Measurements from ENCODE around the gene HLA-E.
"Not testable (repeated sequence)": the region's sequence is repeated elsewhere in the genome, so short reads cannot be mapped to it uniquely, and the experiment has no call there.

The HLA-E gene

DNA sequence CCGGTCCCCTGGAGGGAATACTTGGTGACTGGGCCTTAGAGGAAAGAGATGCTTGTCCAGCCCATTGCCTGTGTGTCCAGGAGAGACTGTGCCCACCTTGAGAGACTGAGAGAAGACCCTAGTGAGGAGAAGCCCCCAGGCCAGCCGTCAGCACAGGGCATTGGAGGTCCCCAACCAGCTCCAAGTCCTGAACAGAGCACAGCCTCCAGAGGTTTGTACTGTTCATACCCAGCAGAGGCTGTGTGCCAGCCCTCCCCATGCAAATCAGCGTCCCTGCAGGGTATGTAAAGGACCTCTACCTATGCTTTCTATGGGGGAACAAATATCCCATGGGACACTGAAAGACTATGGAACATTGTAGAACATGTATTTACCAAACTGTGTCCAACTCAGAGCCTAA, 8.4 kb downstream of the HLA-E start:
- no peak for DNase-seq (ENCODE audit: low read depth)
- no peak overlapping the region for H3K4me3 ChIP-seq (ENCODE audit: control insufficient read depth, low read depth, low read length)
- TF ChIP-seq, protein P1, sequence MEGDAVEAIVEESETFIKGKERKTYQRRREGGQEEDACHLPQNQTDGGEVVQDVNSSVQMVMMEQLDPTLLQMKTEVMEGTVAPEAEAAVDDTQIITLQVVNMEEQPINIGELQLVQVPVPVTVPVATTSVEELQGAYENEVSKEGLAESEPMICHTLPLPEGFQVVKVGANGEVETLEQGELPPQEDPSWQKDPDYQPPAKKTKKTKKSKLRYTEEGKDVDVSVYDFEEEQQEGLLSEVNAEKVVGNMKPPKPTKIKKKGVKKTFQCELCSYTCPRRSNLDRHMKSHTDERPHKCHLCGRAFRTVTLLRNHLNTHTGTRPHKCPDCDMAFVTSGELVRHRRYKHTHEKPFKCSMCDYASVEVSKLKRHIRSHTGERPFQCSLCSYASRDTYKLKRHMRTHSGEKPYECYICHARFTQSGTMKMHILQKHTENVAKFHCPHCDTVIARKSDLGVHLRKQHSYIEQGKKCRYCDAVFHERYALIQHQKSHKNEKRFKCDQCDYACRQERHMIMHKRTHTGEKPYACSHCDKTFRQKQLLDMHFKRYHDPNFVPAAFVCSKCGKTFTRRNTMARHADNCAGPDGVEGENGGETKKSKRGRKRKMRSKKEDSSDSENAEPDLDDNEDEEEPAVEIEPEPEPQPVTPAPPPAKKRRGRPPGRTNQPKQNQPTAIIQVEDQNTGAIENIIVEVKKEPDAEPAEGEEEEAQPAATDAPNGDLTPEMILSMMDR (IDR thresholded peaks at IDR 0.05; ENCODE audit: control insufficient read depth, insufficient read depth, low read depth, low read length, missing control alignments) = no peak

DNA sequence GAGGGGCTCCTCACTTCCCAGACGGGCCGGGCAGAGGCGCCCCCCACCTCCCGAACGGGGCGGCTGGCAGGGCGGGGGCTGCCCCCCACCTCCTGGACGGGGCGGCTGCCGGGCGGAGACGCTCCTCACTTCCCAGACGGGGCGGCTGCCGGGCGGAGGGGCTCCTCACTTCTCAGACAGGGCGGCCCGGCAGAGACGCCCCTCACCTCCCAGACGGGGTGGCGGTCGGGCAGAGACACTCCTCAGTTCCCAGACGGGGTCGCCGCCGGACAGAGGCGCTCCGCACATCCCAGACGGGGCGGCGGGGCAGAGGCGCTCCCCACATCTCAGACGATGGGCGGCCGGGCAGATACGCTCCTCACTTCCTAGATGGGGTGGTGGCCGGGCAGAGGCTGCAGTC, 9.4 kb downstream of the HLA-E start:
- H3K4me3 ChIP-seq (ENCODE audit: control insufficient read depth, low read depth, low read length); DNase-seq (ENCODE audit: low read depth): not testable (repeated sequence)

DNA sequence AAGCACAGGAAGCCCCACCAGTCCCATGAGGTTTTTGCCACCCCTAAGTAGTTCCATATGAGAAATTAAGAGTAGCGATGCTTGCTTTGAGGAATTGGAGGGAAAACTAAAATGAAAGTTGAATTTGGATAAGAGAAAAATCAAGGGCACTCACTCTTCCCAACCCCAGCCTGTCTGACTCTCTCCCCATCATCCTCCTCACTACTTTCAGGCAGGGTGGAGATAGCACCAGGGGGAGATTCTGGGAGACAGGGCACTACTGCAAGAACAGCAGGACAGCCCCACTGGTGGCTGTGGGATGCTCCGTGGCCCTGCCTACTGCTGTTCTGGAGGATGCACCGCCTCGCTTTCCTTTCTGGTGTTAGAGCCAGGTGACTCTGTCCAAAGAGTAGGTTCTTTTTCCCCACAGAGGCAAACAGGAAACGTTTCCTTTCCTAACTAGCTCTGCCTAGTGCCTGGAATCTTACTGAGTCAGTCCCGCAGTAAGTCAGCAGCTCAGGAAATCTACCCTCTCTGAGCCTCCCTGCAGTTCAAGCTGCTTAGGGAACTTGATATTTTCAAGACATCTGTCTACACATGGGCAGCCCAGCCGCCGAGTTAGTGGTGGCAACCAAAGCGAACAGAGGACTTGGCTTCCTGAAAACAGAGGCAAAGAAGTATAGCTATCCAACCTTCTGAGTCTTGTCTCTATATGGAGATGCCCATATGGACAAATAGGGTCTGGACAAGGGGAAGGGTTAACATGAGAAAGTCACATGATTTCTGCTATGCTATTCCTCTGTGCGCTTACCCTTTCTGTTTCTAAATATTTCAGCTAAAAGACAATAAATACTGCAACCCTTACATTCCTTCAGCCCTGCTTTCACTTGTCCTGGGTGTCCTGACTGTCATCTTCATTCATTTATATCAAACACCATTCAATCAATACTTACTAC, 11.4 kb downstream of the HLA-E start:
- no peak overlapping the region for H3K4me3 ChIP-seq (ENCODE audit: control insufficient read depth, low read depth, low read length)
- TF ChIP-seq, protein P1 (IDR thresholded peaks at IDR 0.05; ENCODE audit: control insufficient read depth, insufficient read depth, low read depth, low read length, missing control alignments) = no peak
- DNase-seq (ENCODE audit: low read depth) = no peak

DNA sequence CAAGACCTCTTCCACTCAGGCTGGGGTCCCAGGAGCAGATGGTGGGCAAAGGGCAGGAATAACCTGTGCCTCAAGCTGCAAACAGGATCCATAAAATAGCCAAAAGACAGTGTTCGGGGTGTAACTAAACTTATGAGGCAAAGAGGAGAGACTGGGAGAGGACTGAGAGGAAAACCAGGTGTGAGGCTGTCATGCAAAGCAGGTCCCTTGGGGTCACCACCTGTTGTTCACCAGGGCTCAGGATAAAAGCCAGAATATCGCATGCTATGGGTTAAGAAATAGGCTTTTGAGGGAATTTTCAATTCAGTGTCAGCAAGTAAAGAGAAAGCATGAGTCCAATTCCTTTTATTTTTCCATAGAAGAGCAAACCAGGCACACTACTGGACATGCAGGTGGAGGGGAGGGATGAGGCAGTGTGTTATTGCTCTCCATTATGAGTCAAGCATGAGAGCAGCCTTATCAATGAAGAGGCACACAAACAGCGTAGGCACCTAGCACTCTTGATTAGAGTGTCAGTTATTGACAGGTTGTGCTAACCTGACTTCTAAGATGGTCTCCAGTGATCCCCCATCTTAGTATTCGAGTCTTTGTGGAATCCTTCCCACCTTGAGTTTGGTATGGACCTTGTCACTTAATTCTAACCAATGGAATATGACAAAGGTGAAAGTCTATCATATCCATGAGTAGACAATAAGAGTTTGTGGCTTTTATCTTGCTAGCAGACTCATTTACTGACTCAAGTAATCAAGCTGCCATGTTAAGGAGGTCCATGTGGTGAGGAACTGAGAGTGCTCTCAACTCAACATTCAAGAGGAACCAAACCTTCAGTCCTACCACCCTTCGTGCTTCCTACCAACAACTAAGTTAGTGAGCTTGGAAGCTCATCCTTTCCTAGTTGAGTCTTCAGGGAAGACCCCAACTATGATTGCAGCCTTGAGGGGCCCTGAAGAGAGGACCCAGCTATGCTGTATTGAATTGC, 18.8 kb downstream of the HLA-E start:
- no peak overlapping the region for H3K4me3 ChIP-seq (ENCODE audit: control insufficient read depth, low read depth, low read length)
- no peak for DNase-seq (ENCODE audit: low read depth)
- TF ChIP-seq, protein P1 (IDR thresholded peaks at IDR 0.05; ENCODE audit: control insufficient read depth, insufficient read depth, low read depth, low read length, missing control alignments) = no peak

DNA sequence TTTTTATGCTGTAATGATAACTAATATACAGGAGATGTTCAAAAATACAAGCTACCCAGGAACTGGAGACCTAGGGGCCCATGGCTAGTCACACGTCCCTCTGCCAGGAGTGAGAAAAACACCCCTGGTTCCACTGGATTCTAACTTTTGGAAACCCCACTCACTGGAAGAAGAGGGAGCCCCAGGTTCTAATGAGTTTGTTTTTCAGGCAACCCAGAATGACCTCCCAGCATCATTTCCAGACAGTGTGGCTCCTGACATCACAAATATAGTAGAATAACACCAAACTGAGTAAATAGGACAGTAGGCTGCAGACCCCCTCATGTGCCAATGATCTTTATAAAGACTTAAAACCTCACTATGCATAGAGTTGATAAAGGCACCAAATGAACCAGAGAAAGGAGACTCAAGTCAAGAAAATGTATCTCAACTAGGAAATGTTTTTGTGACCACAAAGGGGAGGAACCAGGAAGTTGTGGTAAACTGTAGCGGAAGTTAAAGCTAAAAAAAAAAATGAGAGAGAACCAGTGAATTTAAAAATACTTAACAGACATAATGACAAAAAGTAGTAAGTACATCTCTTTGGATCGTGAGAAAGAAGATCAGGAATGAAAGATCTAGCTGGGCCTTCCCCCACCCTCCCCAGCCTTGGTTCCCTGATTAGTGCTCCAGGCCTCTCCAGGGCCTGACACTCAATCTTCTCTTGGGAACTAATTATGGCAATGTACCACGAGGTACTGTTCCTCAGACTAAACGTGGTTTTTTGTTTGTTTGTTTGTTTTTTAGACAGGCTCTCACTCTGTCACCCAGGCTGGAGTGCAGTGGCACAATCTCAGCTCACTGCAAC, 19.8 kb downstream of the HLA-E start:
- DNase-seq (ENCODE audit: low read depth) = no peak
- no peak overlapping the region for H3K4me3 ChIP-seq (ENCODE audit: control insufficient read depth, low read depth, low read length)
- TF ChIP-seq, protein P1 (IDR thresholded peaks at IDR 0.05; ENCODE audit: control insufficient read depth, insufficient read depth, low read depth, low read length, missing control alignments) = no peak

DNA sequence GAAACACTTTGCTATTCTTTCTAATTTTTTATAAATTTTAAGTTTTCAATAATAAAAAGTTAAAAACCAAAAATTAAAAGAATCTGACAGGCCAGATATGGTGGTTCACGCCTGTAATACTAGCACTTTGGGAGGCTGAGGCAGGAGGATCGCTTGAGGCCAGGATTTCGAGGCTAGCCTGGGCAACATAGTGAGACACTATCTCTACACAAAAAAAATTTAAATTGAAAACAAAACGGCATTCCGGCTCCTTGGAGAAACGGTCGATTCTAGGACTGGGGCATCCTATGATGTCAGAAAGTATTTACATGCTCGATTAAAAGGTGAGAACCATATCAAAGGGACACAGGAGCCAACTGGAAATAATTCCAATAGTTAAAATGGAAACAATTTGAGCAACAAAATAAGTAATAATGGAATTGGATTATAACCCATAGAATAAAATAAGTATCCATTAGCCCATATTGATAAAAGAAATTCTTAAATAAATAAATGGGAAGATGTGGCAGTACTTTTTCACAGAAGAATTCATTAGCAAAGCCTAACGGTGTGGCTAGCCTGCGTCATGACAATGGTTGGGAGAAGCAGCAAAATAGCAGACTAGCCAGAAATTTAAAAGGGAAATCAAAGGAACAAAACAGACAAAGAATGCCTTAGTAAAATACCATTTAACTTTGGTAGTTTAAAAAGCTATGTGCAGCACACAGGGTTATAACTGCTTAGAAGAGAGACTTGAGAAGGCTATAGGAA, 21.3 kb downstream of the HLA-E start:
- no peak for DNase-seq (ENCODE audit: low read depth)
- no peak overlapping the region for H3K4me3 ChIP-seq (ENCODE audit: control insufficient read depth, low read depth, low read length)
- TF ChIP-seq, protein P1 (IDR thresholded peaks at IDR 0.05; ENCODE audit: control insufficient read depth, insufficient read depth, low read depth, low read length, missing control alignments) = no peak
